Activated effector memory CD4-positive, alpha-beta T cell treated with Interleukin-2 at 50 U/mL for 16 hours (primary cell): ENCODE measurements around the gene TM4SF20.
"Not testable (repeated sequence)": the region's sequence is repeated elsewhere in the genome, so short reads cannot be mapped to it uniquely, and the experiment has no call there.

Experiments
- DNase-seq: peaks from one replicate; pipeline ENCODE4 v3.0.0-alpha.2; 2020

TM4SF20 gene

DNA sequence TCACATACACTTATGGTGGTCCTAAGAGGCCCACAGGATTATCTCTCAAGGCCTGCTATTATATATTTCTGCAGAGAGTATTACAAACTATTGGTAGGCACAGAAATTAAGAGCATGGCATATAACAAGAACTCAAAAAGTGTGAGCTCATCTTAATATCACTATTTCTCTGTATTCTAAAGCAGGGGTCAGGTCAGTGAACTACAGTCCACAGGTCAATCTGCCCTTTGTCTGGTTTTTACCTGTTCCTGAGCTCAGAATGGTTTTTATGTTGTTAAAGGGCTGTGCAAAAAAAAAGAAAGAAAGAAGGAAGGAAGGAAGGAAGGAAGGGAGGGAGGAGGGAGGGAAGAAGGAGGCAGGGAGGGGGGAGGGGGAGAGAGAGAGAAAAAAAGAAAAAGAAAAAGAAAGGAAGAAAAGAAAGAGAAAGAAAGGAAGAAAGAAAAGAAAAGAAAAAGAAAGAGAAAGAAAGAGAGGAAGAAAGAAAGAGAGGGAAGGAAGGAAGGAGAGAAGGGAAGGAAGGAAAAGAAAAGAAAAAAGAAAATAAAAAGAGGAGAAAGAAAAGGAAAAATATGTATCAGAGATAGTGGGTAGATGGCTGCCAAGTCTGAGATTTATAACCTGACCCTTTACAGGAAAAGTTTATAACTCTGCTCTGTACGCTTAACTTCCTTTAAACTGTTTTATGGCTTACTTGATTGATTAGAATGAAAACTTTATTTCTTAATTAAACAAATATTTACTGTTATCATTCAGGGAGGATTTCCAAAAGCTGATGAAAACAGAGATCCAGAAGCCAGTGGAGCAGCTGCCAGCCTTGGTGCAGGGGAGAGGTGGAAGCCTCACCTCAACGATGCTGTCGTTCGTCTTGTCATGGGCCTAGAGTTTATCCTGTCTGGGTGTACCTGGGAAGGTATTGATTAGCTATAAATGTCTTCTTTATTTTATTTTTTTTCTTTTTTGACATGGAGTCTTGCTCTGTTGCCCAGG is 19.9 kb upstream of the TM4SF20 start:
- no peak for DNase-seq

DNA sequence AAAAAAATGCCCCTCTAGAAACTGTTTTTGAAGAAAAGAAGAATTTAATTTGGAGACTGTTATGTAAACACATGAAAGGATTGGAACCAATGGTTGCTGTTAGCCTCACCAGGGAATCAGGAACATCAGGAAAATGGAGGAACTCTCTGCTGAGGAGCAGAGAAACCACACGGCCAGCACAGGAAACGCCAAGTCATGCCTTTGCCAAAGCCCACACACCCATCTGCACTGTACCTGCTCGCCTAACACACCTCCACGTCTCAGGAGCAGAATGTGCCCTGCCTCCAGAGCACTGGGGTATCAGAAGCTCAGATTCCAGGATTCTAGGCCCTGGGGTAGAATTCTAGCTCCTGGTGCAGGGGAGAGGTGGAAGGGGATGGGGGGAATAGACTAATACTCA is 18.5 kb upstream of the TM4SF20 start:
- no peak for DNase-seq

DNA sequence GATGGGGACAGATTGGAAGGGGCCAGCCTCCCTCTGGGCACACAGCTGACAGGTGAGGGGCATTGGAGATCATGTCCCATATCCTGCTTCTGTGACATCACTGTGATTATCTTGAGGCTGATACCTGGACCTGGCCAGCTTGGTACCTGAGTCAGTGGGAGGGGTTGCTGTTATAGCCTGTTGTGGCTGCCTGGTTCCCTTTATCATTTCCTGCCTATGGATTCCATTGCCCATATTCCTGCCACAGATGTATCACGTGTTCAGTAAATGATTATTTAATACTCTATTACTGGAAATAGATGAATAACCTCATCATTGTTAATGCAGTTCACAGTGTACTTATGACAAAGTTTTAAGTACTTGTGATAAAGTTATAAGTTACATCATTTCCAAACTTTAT is 16.4 kb upstream of the TM4SF20 start:
- DNase-seq, result no peak

DNA sequence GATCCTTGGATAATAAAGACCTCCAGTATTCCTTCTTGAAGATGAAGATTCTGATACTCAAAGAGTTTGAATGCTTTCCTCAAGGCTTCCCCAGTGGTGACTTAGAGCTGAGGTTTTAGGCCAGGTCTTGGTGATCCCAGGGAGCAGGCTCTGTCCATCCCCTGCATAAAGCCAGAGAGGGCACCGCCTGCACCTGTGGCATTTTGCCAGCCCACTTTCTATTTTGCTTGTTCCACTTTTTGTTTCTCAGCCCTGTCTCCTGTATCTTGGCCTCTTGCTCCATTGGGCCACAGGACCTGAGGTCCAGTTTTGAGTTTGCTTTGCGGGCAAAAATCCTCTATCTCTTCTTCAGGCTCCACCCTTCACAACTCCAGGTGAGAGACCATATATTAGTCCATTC is 15.3 kb upstream of the TM4SF20 start:
- no peak for DNase-seq

DNA sequence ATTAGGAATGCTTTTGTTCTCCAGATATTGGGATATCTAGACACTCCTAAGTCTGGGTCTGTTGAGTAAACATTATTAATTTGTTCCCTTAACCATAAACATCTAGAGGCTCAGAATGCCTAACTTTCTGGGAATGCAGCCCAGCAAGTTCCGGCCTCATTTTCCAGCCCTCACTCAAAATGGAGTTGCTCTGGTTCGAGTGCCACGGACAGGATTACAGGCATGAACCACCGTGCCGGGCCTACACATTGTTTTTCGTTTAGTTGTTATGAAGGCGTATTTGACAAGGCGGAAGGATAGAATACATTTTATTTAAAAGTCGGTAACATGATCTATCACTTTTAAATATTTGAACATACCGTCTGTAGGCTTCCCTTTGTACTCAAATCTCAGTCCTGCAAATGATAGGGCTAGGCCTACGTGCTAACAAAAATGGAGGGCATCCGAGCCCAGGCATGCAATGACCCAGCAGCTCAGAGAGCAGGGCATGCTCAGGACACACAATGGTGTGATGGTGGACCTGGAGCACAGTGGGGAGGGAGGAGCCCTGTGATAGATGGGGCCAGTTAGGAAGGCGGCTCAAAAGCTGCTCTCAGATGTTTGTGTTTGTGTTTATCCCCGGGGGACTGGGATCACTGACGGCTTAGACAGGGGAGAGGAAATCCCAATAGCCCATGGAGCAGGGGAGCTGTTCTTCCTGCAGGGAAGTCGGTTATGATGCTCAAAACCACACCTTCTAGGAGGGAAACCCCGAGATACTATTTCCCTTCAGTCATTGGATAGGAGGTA is 11.6 kb upstream of the TM4SF20 start:
- DNase-seq, result no peak

DNA sequence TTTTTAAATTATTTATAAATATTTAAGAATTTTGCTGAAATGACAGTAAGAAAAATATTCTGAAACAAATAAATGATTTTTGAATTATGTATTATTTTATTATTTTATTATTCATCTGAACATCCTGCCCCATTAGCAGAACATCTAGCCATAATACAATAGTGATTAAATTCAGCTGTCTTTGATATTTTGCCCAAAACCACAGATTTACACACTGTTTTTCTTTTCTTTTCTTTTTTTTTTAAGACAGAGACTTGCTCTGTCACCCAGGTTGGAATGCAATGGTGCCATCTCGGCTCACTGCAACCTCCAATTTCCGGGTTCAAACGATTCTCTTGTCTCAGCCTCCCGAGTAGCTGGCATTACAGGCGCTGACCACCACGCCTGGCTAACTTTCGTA is 10.6 kb upstream of the TM4SF20 start:
- DNase-seq, result no peak

DNA sequence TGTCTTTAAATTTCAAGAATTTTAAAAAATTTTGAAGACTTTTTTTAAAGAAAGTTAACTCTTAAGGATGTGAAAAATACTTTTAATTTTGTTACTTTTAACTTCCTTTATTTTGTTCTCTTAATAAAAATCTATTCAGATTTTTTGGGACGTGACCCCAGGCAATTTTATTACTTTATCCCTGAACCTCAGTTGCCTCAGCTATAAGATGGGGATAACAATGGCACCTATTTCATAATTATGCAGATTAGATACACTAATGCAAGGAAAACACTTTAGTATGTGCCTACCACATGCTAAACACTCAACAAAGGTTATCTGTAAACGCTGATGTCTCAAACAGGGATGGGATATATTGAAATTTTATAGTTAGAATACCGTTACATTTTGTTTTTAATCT is 10.1 kb upstream of the TM4SF20 start:
- DNase-seq, result no peak

DNA sequence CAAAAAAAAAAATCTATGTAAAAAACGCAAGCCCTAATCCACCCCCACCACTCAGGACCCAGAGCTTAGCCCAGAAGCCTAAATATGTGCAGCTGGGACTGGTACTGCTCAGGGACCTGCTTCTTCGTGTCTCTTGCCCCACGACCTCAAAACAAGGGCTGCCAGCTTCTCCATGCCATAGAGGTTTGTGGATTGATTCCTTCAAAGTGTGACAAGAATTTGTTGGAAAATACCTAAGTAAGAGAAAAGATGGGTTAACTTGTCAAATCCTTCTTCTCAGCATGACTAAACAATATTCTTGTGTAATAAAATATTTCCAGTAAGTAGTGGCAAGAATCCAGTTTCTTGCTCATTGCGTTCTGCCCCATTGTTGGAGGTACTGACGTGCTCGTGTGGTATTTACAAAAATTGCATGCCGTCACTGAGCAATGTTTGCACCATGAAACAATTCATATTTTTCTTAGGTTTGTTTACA is 9.5 kb upstream of the TM4SF20 start:
- no peak for DNase-seq

DNA sequence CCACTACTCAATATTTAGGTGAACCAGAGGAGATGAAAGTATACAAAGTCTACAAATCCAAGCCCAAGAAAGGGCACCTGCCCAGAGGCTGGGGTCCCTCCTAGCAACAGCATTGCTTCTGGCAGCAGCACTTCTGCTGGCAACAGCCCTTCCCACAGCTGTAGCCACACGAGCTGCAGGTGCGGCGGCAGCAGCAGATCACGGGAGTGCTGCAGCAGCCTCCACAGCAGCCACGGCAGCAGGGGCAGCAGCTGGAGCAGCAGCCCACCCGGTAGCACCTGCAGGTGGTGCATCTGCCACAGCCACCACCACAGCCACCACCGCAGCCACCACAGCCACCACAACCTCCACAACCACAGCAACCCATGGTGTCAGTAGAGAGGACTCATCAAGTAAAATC is 8.5 kb upstream of the TM4SF20 start, which contains the start of gene SCYGR1:
TSS of gene SCYGR1 (minus strand) at position 367 of the 400 bp plus-strand sequence. CDS start at position 367, 0 bp downstream.
- DNase-seq, result not testable (repeated sequence)

DNA sequence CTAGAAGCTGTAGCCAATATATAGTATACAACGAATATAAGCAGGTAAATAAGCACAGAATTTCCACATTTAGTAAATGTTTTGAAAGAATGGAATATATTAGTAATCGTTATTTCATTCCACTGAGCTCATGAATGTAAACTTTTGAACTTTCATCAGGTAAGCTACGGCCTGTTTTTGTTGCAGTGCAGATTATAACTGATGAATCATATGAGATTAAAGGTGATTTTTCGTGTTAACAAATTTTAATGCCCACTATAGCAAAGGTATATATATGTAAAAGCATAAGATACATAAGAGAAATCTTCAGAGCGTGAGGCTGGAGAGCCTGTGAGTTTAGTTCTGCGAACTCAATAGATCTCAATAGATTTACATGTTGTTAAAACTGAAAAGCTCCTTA is 7.5 kb upstream of the TM4SF20 start:
- DNase-seq, result no peak

DNA sequence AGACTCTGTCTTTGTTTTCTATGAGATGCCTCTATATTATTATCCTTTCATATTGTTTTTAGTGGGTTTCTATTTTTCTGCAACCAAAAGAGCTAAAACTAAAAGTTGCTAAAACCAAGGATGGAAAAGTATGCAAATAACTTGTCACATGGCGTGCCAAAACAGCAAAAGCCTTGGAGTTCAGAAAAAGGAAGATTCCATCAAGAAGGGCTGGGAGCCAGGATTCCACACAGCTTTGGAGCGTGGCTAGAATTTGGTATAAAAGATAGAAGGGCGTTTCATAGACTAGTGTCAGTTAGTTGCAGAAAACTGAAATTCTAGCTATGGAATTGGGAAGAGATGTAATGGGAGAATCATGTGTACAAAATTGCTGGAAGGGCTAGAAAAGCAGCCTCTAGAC is 4.6 kb upstream of the TM4SF20 start:
- DNase-seq, result no peak

DNA sequence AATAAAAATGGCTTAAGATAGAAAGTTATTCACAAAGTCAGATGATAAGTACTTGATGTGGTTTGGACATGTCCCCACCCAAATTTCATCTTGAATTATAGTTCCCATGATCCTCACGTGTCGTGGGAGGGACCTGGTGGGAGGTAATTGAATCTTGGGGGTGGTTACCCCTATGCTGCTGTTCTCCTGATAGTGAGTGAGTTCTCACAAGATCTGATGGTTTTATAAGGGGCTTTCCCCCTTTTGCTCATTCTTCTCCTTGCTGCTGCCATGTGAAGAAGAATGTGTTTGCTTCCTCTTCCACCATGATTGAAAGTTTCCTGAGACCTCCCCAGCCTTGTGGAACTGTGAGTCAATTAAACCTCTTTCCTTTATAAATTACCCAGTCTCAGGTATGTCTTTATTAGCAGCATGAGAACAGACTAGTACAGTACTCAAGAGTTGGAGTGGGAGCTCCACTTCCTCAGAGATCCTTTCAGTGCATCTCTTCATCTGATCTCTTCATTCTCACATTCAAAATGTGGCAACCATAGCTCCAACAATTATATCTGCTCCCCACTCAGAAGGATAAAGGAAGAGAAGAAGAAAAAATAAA is 3.2 kb upstream of the TM4SF20 start:
- not testable (repeated sequence) for DNase-seq

DNA sequence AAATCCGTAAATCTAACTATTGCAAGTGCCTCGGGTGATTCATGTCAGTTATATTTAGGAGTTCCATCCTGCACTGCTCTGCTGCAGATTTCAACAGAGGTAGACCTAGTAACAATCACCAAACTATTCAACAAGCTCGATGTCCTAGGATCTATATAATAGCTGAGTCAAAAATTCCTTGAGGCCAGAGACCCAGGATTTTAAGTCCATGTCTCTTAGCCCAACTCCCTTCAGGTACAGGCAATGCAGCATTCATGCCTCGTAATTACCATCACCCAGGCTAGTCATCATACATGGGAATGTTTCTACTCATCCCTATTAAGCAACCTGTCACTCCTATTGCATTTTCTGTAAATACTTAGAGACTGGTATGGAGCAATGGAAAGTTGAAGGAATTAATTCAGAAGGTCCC is 729 bp downstream of the TM4SF20 start:
- DNase-seq, result no peak

DNA sequence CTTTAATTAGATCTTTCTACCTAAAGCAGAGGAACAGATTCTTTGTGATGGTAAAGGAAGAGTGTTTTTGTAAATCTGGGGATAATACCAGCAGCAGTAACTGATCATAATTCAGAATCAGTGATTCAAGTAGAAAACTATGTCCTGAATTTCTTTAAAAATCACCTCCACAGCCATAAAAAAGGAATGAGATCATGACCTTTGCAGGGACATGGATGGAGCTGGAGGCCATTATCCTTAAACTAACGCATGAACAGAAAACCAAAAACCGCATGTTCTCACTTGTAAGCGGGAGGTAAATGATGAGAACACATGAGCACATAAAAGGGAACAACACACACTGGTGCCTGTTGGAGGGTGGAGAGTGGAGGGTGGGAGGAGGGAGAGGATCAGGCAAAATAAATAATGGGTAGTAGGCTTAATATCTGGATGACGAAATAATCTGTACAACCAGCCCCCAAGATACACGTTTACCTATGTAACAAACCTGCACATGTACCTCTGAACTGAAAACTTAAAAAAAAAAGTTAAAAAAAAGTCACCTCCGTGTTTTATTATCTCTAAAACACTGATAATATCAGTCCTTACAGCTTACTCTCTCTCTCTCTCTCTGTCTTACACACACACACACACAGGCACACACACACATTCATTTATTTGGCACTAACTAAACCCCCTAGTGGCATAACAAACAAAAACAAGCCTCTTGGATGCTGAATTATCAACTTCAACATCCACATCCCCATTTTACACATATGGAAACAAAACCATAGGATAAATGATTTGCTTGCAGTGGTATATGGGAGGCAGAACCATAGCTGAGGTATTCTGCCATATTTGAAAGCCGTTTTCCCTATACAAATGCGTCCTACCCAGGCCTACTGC is 1.4 kb downstream of the TM4SF20 start:
- DNase-seq, result no peak

DNA sequence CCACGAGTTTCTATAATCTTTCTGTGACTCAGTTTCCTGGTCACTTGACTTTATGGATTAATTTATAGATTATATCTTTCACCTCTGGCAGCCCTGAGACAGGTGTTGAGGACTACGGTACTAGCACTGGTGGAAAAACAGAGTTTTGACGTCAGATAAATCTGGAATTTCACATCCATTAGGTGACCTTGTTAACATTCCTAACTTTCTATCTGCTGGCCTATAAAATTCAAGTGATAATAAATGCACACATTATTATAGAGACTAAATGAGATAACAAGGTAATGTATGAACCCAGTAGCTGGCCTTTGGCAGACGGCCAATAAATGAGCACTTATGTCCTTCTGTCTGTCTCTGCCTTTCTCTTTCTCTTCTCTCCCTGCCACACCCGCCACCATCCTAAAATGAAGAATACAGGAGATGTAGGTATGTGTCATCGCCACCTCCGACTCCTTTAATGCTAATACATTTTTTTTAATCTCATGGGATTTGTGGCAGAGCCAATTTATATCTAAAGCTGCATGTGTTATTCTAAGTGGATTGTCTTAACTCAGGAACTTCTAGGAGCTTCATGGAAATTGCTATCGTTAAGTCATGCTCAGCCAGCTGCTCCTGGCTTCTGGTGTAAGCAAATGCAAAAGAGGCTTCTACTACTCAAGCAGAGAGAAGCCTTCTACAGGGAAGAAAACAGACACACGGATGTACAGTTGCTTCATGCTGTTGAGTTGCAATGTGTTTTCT is 2.3 kb downstream of the TM4SF20 start:
- no peak for DNase-seq

DNA sequence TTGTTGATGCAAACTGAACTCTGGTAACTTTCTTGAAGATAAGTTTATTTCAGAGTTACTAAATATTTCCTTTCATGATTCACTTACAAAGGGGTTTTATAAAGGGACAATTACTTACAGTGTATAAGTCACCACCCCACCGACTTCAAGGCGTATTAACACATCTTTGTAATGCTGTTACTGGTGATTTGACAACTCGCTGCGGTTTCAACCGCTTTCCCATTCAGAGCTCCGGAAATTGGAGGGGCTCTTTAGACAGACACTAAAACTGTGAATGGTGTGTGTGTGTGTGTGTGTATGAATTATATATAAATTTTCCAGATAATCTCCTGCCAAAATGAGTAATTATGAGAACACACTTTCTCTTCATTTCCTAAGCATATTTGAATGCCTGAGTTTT is 4.9 kb downstream of the TM4SF20 start:
- no peak for DNase-seq

DNA sequence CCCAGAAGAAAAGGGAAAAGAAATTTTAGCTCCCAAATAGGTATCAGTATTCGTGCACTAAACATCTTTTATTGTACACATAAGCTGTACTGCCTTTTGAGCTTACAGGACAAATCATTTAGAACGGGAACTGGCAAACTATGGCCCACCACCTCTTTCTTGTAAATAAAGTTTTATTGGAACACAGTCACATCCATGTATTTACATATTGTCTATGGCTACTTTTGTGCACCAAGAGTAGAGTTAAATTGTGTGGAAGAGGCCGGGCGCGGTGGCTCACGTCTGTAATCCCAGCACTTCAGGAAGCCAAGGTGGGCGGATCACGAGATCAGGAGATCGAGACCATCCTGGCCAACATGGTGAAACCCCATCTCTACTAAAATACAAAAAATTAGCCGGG is 5.7 kb downstream of the TM4SF20 start:
- DNase-seq, result no peak

DNA sequence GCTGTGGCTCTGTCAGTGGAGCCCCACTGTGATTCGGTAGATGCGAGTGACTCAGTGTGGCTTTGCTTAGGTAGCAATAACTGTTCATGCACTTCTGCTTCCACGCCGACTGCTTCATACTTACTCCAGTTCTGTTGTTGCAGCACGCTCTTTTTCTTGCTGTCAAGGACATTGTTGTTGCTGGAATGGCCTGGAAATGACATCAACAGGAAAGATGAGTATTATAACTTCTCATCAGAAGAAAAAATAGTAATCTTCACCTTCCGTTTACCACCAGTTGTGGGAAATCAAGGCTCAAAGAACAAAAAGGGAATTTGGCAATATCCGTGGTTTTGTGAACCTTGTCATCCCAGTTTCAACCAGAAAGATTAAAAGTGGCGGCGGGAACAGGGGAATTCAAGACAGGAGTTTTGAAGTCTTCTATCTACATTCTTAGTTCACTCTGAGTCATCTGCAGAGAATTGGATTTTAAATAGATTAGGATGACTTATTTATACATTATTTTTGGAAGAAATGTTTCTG is 8.3 kb downstream of the TM4SF20 start:
- no peak for DNase-seq

DNA sequence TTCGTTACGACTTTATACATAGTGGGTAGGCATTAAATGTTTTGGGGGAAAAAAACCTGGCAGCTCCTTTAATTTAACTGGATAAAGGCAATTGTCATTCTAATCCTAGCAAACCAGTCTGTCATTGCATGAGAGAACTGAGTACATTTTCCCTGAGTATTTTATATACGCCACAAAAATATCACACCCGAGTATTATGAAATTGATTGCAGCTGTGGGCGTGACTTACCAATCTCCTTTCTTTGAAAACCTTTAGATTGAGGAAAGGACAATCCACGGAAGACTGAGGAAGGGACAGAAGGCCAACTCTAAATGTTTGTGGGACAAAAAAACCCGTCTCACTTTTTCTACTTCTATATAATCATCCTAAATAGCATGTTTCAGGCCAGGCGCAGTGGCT is 9.0 kb downstream of the TM4SF20 start:
- no peak for DNase-seq

DNA sequence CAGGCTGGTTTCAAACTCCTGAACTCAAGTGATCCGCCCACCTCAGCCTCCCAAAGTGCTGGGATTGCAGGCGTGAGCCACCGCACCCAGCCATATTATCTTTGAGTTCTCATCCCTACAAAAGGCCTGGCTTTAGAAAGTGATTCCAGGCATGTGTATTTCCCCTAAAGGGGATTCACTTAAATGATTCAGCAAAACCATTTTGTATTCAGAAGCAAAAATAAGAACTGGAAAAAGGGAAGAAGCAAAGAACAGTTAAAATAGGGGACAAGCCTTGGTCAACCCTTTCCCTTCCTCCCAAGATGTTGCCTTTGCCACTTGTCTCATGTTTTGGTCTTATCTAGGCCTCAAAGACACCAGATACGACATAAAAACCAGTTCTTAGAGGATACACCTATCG is 10.5 kb downstream of the TM4SF20 start:
- DNase-seq, result no peak

DNA sequence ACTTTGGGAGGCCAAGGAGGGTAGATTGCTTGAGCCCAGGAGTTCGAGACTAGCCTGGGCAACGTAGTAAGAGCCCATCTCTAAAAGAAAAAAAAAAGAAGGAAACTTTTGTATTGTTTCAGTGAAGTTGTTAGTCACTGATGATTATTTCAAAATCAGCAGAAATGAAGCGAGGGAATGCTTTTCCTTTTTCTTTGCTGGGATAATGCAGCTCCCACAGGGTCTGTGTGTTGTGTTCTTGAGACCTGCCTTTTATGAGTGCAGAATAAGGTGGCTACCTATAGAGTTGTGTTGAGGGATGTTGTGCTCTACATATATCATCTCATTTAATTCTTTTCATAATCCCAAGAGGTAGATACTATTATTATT is 11.7 kb downstream of the TM4SF20 start:
- no peak for DNase-seq
